Activated naive CD8-positive, alpha-beta T cell treated with anti-CD3 and anti-CD28 coated beads for 36 hours (primary cell): ENCODE results near the gene ALDH3B1. TPM values are rescaled to one million over a fixed set of nuclear protein-coding genes. Genes with fewer than 3 reads are reported as not detected.
A peak's percentile ranks its signal among the peaks of the same experiment; 100 is the strongest.
"Not testable (repeated sequence)": the region's sequence is repeated elsewhere in the genome, so short reads cannot be mapped to it uniquely, and the experiment has no call there.

ENCODE experiments used
- DNase-seq: peaks from one replicate; pipeline ENCODE4 v3.0.0; 2021
- H3K27ac Mint-ChIP-seq: one replicate; pipeline ENCODE4 v1.8.0; 2022; ENCODE audit warnings: mild to moderate bottlenecking, moderate library complexity, mixed read lengths
- H3K27me3 Mint-ChIP-seq: one replicate; pipeline ENCODE4 v1.8.0; 2022; ENCODE audit warnings: mild to moderate bottlenecking, mixed read lengths
- H3K36me3 Mint-ChIP-seq: one replicate; pipeline ENCODE4 v1.8.0; 2021; ENCODE audit warnings: mild to moderate bottlenecking, mixed read lengths
- H3K4me1 Mint-ChIP-seq: one replicate; pipeline ENCODE4 v1.8.0; 2021; ENCODE audit warnings: mixed read lengths
- H3K4me3 Mint-ChIP-seq: one replicate; pipeline ENCODE4 v1.8.0; 2022; ENCODE audit warnings: mild to moderate bottlenecking, moderate library complexity, mixed read lengths
- H3K9me3 Mint-ChIP-seq: one replicate; pipeline ENCODE4 v1.8.0; 2022; ENCODE audit warnings: mixed read lengths
- total RNA-seq, 2 experiments: library from RNA; stranded (reverse); gene quantifications; one replicate each; pipeline ENCODE4 v1.2.3, GENCODE V29; 2021

ALDH3B1 gene
- total RNA-seq, 2 experiments from 2014 or later = not detected

DNA sequence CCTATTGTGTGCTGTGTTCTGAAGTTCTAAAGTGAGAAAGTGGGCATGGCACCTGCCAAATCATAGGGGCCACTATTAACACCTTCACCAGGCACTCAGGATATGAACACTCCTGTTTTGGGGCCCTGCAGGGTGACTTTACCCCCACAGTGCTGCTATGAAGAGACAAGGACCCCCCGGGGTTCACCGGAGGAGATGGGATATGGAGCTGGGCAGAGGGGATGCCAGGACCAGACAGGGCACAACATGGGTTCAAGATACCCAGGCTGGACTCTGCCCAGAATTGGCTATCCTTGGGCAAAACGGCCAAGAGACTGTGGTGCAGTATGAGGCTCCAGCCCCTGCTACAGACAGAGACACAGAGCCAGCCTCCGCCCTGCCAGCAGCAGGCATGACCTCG, 15.7 kb upstream of the ALDH3B1 start:
- H3K9me3 Mint-ChIP-seq, H3K27me3 Mint-ChIP-seq, H3K27ac Mint-ChIP-seq, H3K4me3 Mint-ChIP-seq, DNase-seq, H3K36me3 Mint-ChIP-seq: not testable (repeated sequence)
- H3K4me1 Mint-ChIP-seq = peaks cover 21% of the 10 kb centered on the region

DNA sequence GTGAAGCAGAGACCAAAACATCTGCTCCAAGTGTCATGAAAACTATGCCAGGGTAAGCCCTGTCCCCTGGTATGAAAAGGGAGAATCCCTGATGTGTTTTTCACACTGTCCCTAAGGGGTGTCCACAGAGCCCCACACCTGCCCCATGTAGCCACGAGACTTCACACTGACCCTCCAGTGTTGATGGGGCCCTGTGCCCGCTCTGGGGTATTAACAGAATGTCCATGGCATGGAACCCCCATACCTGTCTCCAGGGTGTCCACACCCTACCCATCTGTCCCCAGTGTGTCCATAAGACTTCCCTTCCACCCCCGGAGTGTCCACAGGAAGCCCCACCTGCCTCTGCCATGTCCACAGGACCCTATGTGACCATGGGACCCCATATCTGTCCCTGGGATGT, 15.0 kb upstream of the ALDH3B1 start:
- not testable (repeated sequence) for H3K9me3 Mint-ChIP-seq, H3K36me3 Mint-ChIP-seq, H3K4me3 Mint-ChIP-seq, DNase-seq, H3K27ac Mint-ChIP-seq, H3K27me3 Mint-ChIP-seq
- H3K4me1 Mint-ChIP-seq = peaks cover 21% of the 10 kb centered on the region

DNA sequence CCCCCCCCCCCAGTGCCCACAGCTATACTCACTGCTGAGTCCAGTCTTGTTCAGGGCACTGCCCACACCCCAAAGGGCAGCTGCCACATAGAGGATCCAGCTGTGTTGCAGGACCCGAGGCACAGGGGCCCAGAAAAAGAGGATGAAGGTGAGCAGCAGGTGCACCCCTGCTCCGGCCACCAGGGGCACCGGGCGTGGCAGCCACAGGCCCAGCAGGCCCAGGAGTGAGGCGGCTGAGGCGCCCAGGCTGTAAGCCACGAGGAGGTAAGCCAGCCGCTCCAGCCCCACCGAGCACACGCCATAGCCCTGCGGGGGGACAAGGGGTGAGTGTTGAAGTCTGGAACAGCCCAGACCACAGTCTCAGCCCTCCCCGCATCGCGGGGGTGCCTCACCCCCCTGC, 14.5 kb upstream of the ALDH3B1 start:
- H3K4me1 Mint-ChIP-seq = peaks cover 21% of the 10 kb centered on the region
- H3K27me3 Mint-ChIP-seq, DNase-seq, H3K36me3 Mint-ChIP-seq, H3K9me3 Mint-ChIP-seq, H3K4me3 Mint-ChIP-seq, H3K27ac Mint-ChIP-seq: not testable (repeated sequence)

DNA sequence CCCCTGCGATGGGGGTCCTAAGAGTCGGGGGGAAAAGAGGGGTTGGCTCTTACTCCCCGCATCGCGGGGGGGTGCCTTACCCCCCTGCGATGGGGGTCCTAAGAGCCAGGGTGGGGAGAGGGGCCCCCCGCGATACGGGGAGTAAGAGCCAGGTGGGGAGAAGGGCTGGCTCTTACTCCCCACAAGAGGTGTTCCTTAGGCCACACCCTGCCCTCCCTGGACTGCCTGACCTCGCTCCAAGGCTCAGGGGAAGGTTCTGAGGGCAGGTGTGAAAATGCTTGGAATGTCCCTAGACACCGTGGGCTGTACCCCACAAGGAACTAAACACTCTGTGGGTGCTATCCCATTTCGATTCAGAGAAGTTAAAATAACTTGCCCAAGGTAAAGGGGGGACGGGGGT, 14.1 kb upstream of the ALDH3B1 start:
- no peak for DNase-seq
- Mint-ChIP-seq H3K4me3 (no peak overlapping the region), H3K27ac (no peak overlapping the region), H3K9me3 (no peaks in the 10 kb centered on the region), H3K4me1 (peaks cover 21% of the 10 kb centered on the region), H3K36me3 (peaks cover 5% of the 10 kb centered on the region), H3K27me3 (peaks cover 3% of the 10 kb centered on the region)

DNA sequence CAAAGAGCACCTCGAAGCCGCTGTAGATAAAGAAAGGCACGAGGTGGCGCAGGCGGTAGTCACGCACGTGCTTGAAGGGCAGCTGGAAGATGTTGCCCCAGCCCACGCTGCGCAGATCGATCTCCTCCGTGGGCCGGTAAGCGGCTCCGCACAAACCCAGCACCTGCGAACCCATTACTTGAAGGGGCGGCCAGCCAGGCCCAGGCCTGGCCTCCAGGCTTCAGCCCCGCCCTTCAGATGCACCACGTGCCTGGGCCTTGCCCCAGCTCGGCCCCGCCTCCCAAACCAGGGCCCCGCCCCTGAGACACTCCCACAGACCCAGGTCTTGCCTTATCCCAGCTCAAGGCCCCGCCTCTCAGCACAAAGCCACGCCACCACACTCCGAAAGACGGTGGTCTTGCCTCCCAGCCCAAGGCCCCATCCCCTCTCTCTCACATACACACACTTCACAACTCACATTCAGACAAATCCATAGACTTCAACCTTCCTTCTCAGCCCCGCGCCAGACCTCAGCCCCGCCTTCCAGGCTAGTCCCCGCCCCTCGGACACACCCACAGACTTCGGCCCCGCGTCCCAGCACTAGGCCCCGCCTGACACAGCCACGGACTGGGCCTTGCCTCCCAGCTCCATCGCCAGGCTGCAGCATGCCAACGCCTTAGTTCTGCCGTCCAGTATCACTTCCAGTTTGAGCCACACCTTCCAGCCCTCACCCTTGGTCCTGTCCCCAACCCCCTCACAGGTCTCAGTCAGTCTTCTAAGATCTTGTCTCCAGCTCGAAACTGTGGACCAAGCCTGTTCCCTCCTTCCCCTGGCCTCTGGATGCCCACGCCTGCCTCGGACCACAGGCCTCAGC, 13.3 kb upstream of the ALDH3B1 start:
- DNase-seq = peak; percentile 61
- Mint-ChIP-seq H3K4me3 (no peak overlapping the region), H3K27me3 (peaks cover 1% of the 10 kb centered on the region), H3K9me3 (no peaks in the 10 kb centered on the region), H3K4me1 (peaks cover 21% of the 10 kb centered on the region), H3K27ac (no peak overlapping the region), H3K36me3 (peaks cover 4% of the 10 kb centered on the region)

DNA sequence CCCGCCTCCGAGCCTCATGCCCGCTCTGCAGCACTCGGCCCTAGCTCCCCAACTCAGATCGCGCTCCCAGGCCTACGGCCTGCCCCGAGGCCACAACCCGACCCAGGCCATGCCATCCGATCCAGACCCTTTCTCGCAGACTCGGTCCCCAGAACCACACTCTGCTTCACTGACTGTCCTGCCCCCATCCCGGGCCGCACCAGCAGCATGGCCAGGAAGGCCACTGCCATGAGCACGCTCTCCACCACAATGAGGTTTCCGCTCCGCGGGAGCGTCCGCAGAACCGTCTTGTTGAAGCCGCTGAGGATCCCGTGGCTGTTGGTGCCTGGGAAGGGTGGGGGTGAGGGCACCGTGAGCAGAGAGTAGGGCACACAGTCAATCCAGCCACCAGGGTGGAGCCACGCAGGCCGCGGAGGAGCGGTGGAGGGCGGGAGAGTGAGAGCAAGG, 12.6 kb upstream of the ALDH3B1 start:
- no peak overlapping the region for H3K4me3 Mint-ChIP-seq
- H3K36me3 Mint-ChIP-seq = peaks cover 3% of the 10 kb centered on the region
- no peak overlapping the region for H3K27ac Mint-ChIP-seq
- H3K4me1 Mint-ChIP-seq = peaks cover 21% of the 10 kb centered on the region
- no peaks in the 10 kb centered on the region for H3K9me3 Mint-ChIP-seq
- no peaks in the 10 kb centered on the region for H3K27me3 Mint-ChIP-seq
- no peak for DNase-seq

DNA sequence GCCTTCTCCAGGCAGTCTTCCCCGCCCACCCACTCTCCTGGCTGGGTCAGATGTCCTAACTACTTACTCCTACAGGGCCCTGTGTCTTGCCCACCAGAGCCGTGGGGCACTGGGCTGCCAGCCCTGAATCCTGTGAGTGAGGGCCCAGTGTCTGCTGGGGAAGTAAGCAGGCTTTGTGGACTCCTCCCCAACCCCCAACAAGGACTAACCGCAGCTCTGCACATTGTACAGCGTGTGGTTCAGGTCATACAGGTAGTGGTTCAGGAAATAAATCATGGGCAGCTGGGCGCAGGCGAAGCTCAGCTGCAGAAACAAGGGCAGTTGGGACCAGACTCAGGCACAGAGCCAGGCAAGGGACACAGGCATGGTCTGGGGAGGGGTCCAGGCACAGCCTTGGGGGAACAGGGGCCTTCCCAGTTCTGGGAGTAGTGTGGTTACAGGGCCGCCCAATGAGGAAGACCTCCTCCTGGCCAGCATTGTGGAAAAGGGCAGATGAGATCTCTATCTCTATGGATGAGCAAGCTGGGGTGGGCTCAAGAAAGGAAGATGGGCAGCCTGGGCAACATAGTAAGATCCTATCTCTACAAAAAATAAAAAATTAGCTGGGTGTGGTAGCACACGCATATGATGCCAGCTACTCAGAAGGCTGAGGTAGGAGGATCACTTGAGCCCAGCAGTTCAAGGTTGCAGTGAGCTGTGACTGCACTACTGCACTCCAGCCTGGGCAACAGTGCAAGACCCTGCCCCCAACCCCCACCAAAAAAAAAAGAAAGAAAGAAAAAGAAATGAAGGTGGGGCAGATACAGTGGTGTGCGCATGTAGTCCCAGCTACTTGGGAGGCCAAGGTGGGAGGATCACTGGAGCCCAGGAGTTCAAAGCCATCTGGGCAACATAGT, 11.7 kb upstream of the ALDH3B1 start:
- no peaks in the 10 kb centered on the region for H3K9me3 Mint-ChIP-seq
- H3K36me3 Mint-ChIP-seq = peaks cover 3% of the 10 kb centered on the region
- no peaks in the 10 kb centered on the region for H3K27me3 Mint-ChIP-seq
- no peak for DNase-seq
- H3K27ac Mint-ChIP-seq = peak overlapping the region; percentile 28
- no peak overlapping the region for H3K4me3 Mint-ChIP-seq
- peaks cover 24% of the 10 kb centered on the region for H3K4me1 Mint-ChIP-seq

DNA sequence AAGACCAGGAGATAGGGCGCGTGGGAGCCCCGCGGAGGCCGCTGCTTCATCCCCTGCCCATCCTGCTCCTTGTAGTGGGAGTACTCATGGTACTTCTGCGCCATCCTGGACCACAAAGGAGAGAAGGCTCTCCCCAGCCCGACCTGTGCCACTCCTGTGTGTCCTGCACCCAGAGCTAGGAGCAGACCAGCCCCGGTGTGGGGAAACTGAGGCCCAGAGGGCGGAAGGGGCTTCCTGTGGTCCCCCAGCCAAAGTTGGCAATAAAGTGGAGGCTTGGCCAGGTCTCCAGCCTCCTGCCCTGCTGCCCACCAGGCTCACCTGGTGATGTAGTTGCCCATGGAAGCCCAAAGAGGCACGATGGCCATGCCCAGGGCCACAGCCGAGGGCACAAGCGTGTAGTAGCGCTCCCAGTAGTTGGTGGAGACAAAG, 10.9 kb upstream of the ALDH3B1 start:
- Mint-ChIP-seq H3K4me1 (peaks cover 20% of the 10 kb centered on the region), H3K27ac (no peak overlapping the region), H3K27me3 (no peaks in the 10 kb centered on the region), H3K9me3 (no peaks in the 10 kb centered on the region), H3K36me3 (peaks cover 3% of the 10 kb centered on the region), H3K4me3 (no peak overlapping the region)
- no peak for DNase-seq

DNA sequence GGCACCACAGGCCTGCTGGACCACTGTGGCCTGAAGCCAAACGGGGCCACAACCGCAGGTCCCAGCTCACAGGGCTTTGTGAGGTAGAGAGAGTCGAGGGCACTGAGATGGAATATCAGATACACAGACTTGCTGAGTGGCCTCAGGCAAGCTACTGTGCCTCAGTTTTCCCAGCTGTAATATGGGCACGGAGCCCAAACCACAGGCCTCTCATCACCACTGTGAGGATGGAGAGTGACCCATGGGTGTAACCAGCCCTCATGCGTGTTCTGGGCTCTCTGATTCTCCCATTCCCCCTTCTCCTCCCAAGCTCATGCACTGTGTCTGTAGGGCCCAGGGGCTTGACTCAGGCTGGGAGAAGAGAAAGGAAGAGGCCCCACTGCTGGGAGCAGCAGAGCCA, 10.4 kb upstream of the ALDH3B1 start:
- no peak overlapping the region for H3K4me3 Mint-ChIP-seq
- DNase-seq = no peak
- H3K9me3 Mint-ChIP-seq = no peaks in the 10 kb centered on the region
- peaks cover 21% of the 10 kb centered on the region for H3K4me1 Mint-ChIP-seq
- no peaks in the 10 kb centered on the region for H3K27me3 Mint-ChIP-seq
- peaks cover 3% of the 10 kb centered on the region for H3K36me3 Mint-ChIP-seq
- no peak overlapping the region for H3K27ac Mint-ChIP-seq

DNA sequence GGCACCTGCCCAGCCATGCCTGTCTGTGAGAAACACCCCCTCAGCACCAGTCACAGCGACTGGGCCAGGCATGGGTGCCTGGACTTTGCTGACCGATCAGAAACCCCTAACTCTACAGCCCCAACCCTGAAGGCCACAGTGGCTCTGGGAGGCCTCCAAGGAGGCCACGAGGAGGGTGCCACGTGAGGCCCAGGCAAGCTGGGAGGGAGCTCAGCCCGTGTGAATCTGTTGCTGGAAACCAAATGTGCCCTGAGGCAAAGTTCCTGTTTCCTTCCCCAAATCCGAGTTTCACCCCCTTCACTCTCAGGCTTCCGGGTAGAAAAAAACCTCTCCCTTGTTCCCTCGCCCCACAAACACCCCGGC, 7.6 kb upstream of the ALDH3B1 start:
- Mint-ChIP-seq H3K27ac (peak overlapping the region; percentile 23), H3K27me3 (no peaks in the 10 kb centered on the region), H3K4me1 (peaks cover 18% of the 10 kb centered on the region), H3K36me3 (no peaks in the 10 kb centered on the region), H3K4me3 (peak overlapping the region; percentile 71), H3K9me3 (no peaks in the 10 kb centered on the region)
- DNase-seq = no peak

DNA sequence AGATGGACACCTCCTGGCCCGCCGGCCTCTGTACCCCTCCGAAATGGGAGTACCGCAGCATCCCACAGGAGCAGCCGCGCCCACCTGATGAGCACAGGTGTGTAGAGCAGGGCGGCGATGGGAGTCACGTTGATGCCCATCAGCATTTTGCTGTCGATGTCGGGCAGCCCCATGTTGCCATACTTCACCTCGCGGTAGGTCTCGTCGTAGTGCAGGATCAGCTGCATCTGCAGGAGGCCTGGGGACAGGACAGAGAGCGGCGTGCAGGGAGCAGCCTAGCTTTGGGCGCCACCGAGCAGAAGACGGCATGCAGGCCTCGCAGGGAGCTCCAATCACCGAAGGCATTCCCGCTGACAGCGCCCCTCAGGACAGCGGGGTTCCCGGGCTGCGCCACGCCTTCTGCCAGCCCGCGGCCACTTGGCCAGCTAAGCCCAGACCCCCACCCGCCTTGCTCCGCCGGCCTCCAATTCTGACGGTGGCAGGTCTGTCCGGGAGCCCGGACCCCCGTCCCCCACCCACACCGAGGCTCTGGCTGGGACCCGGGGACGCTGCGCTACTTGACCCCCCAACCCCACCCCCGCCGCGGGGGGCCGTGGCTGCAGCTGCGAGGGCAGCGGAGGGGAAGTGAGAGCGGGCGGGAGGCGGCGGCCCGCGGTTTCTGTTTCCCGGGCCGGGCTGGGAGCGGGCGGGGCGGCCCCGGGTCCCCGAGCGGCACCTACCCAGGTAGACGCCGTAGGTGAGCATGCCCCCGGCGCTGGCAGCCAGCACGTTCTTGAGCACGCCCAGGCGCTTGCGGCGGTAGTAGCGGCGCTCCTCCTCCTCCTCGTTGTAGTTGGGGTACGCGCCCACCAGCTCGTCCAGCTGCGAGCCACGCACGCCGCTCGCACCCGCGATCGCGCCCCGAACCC, 6.9 kb upstream of the ALDH3B1 start:
- peaks cover 11% of the 10 kb centered on the region for H3K4me1 Mint-ChIP-seq
- no peaks in the 10 kb centered on the region for H3K27me3 Mint-ChIP-seq
- peak overlapping the region; percentile 23 for H3K27ac Mint-ChIP-seq
- no peaks in the 10 kb centered on the region for H3K9me3 Mint-ChIP-seq
- DNase-seq = peak; percentile 56
- peak overlapping the region; percentile 71 for H3K4me3 Mint-ChIP-seq
- no peaks in the 10 kb centered on the region for H3K36me3 Mint-ChIP-seq

DNA sequence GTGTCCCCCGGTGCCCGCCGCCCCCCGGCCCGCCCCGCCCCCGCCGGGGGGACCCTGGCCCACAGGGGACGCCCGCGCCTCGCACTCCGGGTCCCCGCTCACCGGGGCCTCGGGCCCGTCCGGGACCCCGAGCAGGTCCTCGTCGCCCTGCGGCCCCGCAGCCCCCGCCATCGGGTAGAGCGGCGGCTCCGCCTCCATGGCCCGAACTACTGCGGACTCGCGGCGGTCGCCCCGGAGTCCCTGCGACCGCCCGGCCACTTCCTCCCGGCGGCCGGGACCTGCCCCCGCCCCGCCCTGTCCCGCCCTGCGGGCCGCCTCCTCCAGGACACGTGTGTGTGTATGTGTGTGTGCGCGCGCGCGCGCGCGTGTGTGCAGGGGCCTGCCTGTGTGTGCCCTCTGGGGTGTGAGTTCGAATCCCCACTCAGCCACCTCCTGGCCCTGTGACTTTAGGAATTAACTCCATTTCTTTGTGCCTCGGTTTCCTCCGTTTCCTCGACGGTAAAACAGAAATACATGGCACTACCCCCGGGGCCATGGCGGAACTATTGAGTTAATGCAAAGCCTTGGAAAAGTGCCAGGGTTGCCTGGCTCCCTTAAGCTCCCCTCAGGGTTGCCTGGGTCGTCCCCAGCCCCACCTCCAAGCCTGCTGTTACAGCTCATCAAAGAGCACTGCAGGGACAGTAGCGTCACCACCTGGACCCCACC, 6.1 kb upstream of the ALDH3B1 start, which contains the start of gene UNC93B1:
UNC93B1 (minus strand) TSS at position 252 of the 705 bp plus-strand sequence; CDS start at position 198, 54 bp downstream.
- peak; percentile 87 for DNase-seq
- peak within 1 kb of the TSS; percentile 78 for H3K4me3 Mint-ChIP-seq
- no peaks in the 10 kb centered on the region for H3K27me3 Mint-ChIP-seq
- no peaks in the 10 kb centered on the region for H3K9me3 Mint-ChIP-seq
- no peaks in the 10 kb centered on the region for H3K36me3 Mint-ChIP-seq
- peak within 1 kb of the TSS; percentile 60 for H3K27ac Mint-ChIP-seq
- H3K4me1 Mint-ChIP-seq = peaks cover 11% of the 10 kb centered on the region

DNA sequence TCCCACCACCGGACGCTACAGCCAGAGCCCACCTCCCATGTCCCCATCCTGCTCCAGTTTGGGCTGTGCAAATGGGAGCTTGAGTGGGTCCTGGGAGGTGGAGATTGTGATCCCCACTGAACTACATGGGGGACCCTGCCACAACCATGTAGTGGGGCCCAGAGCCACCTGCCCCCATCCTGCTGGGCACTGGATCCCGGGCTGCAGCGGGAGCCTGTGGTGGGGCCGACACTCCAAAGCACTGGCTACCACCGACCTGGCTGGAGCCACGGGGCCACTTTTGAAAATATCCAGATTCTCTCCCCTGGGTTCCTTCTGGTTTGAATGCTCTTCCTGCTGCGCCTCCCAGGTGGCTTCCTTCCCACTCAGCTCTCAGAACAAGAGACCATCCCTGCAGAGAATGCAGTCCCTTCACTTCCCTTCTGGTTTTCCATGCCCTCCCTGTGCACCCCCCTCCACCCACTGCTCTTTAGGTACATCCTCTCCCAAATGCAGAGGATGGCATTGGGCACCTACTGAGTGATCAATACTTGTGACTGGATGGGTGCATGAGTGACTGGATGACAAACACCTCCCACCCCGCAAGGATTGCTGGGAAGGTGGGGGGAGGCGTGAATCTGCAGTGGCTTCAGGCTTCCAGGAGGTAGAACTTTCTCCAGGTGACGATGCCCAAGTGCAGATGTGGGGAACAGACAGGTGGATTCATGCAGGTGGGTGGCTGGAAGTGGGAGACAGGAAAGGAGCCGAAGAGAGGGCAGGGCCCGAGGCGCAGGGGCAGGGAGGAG, 5.4 kb upstream of the ALDH3B1 start:
- peaks cover 18% of the 10 kb centered on the region for H3K4me1 Mint-ChIP-seq
- peak overlapping the region; percentile 78 for H3K4me3 Mint-ChIP-seq
- no peaks in the 10 kb centered on the region for H3K36me3 Mint-ChIP-seq
- DNase-seq = no peak
- H3K27ac Mint-ChIP-seq = peak overlapping the region; percentile 60
- no peaks in the 10 kb centered on the region for H3K9me3 Mint-ChIP-seq
- H3K27me3 Mint-ChIP-seq = no peaks in the 10 kb centered on the region
